CD4-positive, alpha-beta T cell treated with Interleukin-12 subunit alpha and Interleukin-12 subunit beta, for 1 hour (primary cell): ENCODE measurements around the gene OLFM1.
"Not testable (repeated sequence)": the region's sequence is repeated elsewhere in the genome, so short reads cannot be mapped to it uniquely, and the experiment has no call there.

Experiments used
- DNase-seq: peaks from one replicate; pipeline ENCODE4 v3.0.0-alpha.2; 2020

Gene OLFM1

DNA sequence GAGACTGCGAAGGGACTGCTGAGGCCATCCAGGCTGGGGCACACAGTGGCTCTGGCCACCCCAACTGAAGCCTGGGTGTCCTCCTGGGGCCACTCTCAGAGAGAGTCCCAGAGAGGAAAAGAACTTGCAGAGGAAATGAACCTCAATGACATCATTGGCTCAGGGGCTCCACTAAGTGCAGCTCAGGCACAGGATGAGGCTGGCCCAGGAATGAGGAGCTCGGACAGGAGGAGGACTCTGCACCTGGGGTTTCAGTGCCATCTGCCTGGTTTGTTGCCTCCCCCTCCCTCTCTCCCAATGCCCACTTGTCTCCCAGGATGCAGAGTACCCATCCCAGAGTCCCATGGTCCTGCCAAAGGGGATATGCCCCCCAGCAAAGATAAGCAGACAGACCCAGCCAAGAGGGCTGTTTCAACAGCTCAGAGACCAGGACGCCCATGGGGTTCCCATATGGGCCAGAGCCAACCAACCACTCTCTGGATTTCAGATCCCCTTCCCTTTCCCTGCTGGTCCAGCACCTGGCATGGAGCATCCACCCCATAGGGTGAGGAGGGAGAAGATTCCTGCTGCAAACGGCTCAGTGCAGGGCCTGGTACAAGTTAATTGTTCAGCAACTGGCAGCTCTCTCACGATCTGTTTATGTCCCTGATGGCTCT is 26.9 kb upstream of the OLFM1 start:
- no peak for DNase-seq

GRCh38 chr9:135061441-135061840 is 26.0 kb upstream of the OLFM1 start:
- DNase-seq, result no peak

DNA sequence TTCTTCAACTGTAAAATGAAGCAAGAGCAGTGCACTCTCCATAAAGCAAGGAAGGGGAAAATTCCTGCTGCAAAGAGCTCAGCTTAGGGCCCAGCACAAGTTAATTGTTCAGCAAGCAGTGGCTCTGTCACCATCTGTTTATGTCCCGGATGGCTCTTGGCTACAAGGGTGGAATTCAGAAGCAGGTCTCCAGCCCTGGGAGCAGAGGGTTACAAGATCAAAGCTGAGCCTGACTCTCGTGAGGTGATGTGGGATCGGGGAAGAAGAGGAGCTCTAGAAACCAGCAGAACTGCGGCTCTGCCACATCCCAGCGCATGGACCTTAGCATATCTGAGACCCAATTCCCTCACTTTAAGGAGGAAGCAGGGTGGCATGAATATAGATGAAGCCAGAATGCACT is 25.2 kb upstream of the OLFM1 start:
- DNase-seq, result no peak

DNA sequence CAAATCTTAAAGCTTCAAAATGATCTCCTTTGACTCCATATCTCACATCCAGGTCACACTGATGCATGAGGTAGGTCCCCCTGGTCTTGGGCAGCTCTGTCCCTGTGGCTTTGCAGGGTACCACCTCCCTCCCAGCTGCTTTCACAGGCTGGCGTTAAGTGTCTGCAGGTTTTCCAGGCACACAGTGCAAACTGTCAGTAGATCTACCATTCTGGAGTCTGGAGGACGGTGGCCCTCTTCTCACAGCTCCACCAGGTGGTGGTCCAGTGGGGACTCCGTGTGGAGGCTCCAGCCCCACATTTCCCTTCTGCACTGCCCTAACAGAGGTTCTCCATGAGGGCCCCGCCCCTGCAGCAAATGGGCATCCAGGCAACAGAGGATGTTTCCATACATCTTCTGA is 24.0 kb upstream of the OLFM1 start:
- DNase-seq, result not testable (repeated sequence)

DNA sequence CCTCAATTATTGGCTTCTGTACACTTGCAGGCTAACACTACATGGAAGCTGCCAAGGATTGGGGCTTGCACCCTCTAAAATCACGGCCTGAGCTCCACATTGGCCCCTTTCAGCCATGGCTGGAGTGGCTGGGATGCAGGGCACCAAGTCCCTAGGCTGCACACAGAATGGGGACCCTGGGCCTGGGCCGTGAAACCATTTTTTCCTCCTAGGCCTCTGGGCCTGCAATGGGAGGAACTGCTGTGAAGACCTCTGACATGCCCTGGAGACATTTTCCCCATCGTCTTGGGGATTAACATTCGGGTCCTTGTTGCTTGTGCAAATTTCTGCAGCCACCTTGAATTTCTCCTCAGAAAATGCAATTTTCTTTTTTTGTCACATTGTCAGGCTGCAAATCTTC is 23.6 kb upstream of the OLFM1 start:
- DNase-seq, result not testable (repeated sequence)

DNA sequence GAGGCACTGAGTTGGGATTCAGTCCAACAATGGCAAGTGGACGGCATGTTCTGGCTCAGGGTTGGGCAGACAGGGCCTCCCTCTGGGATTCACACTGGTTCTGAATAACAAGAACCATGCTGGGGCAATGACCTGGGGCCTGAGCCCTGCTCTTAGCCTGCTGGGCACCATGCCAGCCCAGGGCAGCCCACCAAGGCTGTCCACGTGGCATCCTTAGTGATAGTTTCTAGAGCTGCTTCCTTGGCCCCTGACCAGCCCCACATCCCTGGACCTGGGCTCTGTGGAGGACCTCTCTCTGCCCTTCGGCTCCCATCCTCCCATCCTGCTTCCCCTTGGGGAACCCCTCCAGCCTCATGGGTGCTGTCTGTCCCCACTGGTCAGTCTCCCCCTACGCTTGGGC is 22.3 kb upstream of the OLFM1 start:
- no peak for DNase-seq

GRCh38 chr9:135065804-135066203 is 21.7 kb upstream of the OLFM1 start:
- no peak for DNase-seq

DNA sequence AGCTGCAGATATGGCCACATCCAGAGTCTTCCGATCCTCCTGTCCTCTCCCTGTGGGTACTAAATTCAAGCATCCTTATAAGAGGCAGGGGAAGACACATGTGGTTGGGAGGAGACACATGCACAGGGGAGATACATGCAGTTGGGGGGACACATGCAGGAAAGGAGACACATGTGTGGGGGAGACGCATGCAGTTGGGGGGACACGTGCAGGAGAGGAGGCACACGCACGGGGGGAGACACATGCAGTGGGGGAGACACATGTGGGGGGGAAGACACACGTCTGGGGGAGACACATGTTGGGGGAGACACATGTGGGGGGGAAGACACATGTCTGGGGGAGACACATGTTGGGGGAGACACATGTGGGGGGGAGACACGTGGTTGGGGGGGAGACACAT is 21.2 kb upstream of the OLFM1 start:
- DNase-seq, result no peak

DNA sequence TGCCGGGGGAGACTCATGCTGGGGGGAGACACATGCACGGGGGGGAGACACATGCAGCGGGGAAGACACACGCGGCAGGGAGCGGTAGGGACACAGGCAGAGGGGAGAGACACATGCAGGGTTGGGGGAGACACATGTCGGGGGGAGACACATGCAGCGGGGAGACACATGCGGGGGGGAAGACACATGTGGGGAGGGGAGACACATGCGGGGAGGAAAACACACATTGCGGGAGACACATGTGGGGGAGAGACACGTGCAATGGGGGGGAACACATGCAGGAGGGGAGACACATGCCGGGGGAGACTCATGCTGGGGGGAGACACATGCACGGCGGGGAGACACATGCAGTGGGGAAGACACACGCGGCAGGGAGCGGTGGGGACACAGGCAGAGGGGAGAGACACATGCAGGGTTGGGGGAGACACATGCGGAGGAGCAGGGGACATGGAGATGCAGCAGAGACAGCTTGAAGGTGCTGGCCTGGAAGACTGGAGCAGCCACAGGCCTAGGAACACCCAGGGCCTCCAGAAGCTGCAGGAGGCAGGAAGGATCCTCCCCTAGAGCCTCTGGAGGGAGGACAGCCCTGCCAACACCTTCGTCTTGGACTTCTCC is 20.3 kb upstream of the OLFM1 start:
- DNase-seq, result no peak

DNA sequence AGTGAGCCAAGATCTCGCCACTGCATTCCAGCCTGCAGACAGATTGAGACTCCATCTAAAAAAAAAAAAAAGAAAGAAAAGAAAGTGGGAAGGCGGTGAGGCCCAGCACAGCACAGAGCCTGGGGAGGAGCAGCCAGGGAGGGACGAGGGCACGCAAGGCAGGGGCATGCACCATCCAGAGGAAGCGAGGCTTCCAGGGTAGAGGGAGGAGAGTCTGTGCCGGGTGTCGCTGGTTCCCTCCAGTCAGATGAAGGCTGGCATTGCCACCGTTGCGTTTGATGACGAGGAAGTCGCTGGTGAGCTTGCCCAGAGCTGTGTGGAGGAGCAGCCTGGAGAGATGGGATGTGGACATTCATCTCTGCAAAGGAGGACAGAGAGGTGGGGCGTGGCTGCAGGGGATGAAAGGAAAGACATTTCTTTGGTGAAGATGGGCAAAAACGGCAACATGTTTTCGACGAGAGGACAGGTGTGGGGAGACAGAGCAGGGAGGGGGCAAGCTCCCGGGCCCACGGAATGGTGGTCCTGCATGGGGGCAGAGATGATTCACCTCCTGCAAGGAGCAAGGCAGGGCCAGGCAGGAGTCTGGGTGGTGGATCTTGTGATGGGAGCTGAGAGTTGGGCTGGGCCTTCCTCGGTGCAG is 18.6 kb upstream of the OLFM1 start:
- DNase-seq, result no peak

GRCh38 chr9:135069558-135070197 is 17.8 kb upstream of the OLFM1 start:
- no peak for DNase-seq

GRCh38 chr9:135070198-135070951 is 17.1 kb upstream of the OLFM1 start:
- no peak for DNase-seq

DNA sequence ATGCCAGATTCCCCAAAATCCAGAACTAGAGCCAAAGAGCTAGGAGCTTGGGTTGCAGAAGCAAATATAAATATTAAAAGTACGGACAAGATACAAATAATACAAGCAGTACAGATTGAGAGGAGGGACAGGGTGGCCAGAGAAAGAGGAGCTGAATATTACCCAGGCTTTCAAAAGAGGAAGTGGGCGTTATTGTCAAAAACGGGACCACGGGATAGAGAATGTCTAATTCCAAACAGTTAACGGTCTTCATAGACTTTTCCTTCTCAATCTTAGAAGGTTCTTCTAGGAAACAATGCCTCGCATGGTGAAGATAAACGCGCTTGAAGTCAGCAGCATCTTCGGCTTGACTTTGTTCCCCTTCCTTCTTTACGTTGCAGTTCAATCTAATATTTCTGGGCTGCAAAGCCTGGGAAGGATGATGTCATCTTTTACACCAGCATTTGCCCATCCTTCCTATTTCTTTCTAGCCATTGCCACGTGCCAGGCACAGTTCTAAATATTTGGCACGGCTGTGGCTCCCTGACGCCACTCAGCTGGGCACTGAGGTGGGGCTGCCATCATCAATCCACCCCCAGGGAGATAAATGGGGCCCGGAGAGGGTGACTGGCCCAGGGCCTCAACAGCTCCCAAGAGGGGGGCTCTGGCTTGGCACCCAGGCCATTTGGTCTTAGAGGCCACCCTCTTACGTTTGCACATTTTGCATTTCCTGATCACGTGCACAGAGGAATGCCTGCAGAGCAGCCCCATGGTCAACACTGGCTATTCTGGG is 16.3 kb upstream of the OLFM1 start:
- DNase-seq, result no peak

GRCh38 chr9:135073081-135073740 is 14.3 kb upstream of the OLFM1 start:
- no peak for DNase-seq

DNA sequence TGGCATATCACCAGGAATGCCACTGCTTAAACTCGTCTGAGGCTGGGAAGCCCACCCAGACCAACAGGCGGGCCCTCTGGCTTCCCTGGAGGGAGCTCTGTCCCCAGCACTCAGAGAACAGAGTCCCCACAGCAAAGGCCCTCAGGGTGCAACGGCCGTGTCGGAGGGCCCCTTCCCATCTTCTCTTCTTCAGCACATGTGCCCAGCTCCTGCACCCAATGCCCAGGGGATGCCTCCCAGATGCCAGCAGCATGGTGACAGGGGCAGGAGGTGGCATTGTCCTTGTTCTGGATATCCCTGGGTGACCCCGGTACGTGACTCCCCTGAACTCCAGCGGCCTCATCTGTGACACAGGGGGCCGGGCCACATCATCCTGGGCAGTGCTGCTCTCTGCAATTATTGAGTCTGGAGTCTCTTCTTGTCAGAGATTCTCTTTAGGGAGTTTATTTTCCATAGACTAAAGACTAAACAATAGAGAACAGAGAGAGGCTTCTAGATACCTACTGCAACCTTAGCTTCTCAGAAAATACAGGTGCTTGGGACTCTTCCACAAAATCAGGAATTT is 13.6 kb upstream of the OLFM1 start:
- DNase-seq, result no peak

DNA sequence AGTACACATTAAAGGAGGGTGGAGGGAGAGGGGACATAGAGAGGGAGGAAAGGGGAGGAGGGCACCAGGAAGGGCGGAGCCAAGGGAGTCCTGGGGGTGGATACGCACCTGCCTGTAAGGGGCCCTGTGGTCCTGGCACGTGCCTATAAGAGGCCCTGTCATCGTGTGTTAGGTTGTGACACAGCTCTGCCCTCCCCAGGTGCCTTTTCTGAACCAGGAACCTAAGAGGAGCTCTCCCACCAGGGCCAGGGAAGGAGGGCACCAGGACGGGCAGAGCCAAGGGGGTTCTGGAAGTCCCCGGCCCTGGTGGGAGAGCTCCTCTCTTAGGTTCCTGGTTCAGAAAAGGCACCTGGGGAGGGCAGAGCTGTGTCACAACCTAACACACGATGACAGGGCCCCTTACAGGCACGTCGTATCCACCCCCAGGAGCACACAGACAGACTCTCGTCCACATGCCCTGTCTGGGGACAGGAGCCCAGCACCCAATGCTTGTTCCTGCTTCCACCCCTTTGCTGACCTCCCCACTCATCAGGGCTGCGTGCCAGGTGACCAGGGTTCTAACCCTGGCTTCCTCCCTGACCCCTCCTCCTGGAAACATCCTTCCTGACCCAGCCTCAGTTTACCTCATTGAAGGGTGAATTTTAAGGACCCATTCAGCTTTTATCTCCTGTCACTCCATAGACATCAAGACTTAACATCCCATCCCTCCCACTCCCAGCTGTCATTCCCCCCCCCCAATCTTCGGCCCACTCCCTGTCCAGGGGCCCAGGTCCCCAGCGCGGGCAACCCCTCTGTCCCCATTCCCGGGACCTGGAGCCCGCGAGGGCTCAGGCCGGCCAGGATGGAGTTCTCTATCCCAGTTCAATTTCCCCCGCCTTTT is 12.9 kb upstream of the OLFM1 start:
- no peak for DNase-seq

GRCh38 chr9:135075234-135076142 is 12.0 kb upstream of the OLFM1 start:
- no peak for DNase-seq

DNA sequence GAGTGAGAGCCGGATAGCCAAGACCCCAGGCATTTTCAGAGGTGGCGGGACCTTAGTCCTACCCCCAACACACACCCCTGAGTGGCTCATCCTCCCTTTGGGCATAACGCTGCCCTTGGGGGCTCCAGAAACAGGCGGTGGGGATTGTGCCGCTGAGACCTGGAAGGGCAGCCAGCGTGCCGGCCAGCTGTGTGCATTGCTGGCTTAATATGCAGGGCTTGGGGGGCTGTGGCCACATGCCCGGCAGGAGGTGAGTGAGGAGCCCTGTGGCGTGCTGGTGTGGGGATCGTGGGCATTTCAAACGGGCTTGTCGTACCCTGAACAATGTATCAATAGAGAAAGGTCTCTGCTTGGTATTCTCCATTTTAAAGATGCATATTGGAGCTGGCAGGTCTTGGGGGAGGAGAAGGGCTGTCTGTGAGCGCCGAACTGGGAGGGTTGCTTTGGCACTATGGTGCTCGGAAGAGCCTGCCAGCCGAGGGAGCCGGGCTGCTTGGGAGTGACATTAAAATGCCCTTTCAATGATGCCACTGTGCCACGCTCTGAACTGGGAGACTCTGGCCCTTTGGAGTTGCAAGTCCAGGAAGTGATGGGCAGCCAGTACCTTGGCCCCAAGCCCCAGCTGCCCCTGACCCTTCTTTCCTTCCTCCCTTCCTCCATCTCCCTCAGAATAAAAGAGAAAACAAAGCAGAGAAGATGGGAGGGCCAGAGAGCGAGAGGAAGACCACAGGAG is 11.2 kb upstream of the OLFM1 start:
- DNase-seq, result no peak
